Measurements from ENCODE around the gene MCC. TPM values are rescaled to one million over a fixed set of nuclear protein-coding genes. Genes with fewer than 3 reads are reported as not detected.

The MCC gene
- total RNA-seq, 1 experiment from 2014 or later: 7.6 TPM

GRCh38 chr5:113103330-113103729, 384.9 kb downstream of the MCC start:
- Histone ChIP-seq H3K9me3 (ENCODE audit: control insufficient read depth, low read depth, low read length) (no peaks in the 10 kb centered on the region), H3K23me2 (ENCODE audit: insufficient read length, low read depth, low read length, poor library complexity, severe bottlenecking) (no peaks in the 10 kb centered on the region), H4K20me1 (ENCODE audit: control insufficient read depth, insufficient read depth, insufficient read length) (no peaks in the 10 kb centered on the region), H3T11ph (ENCODE audit: low read length) (no peak overlapping the region), H3K18ac (ENCODE audit: insufficient read length, low read depth, low read length) (no peak overlapping the region), H3K4me1 (ENCODE audit: insufficient read depth, low read length) (no peaks in the 10 kb centered on the region), H2BK12ac (ENCODE audit: insufficient read length, low read depth, low read length) (no peak overlapping the region), H4K91ac (ENCODE audit: insufficient read length, low read depth, low read length) (no peak overlapping the region), H2BK120ac (ENCODE audit: low read depth, low read length, poor library complexity, severe bottlenecking) (no peak overlapping the region), H3K27ac (ENCODE audit: insufficient read length, low read depth, low read length) (no peak overlapping the region), H3K79me1 (ENCODE audit: insufficient read depth, low read depth, low read length, poor library complexity, severe bottlenecking) (no peaks in the 10 kb centered on the region), H2BK5ac (ENCODE audit: insufficient read length, low read length) (no peak overlapping the region), H3K4ac (ENCODE audit: low read depth, low read length) (no peak overlapping the region), H2AFZ (ENCODE audit: low read length) (no peak overlapping the region), H3K79me2 (ENCODE audit: insufficient read depth, low read length) (no peaks in the 10 kb centered on the region), H3K23ac (ENCODE audit: insufficient read length, low read depth, low read length) (no peak overlapping the region), H3K56ac (ENCODE audit: insufficient read length, low read depth, low read length) (no peak overlapping the region), H2BK15ac (ENCODE audit: low read depth, low read length) (no peak overlapping the region), H3K9ac (ENCODE audit: extremely low read depth, insufficient read length, low read length) (no peak overlapping the region), H3K27me3 (ENCODE audit: insufficient read depth, low read length) (no peaks in the 10 kb centered on the region), H4K5ac (ENCODE audit: insufficient read length, low read depth, low read length) (no peak overlapping the region), H2AK5ac (ENCODE audit: insufficient read length, low read length) (no peak overlapping the region), H2BK20ac (ENCODE audit: low read depth, low read length, poor library complexity, severe bottlenecking) (no peak overlapping the region), H3K4me2 (ENCODE audit: insufficient read depth, insufficient read length, low read length) (no peak overlapping the region), H3K14ac (ENCODE audit: insufficient read depth, low read length) (no peak overlapping the region), H4K8ac (replicated peaks; ENCODE audit: insufficient read length, low read depth, low read length) (no peak overlapping the region)
- Mint-ChIP-seq H3K4me3 (no peak overlapping the region), H3K9me3 (no peaks in the 10 kb centered on the region), H3K27me3 (ENCODE audit: low read depth) (no peaks in the 10 kb centered on the region), H3K4me1 (no peaks in the 10 kb centered on the region), H3K36me3 (ENCODE audit: insufficient read depth in 1 of 3, low read depth in 3 of 3) (peaks cover 0 to 5% (median 2%) of the 10 kb centered on the region in 3 experiments; a peak in 3 of 7 replicates), H3K27ac (no peak overlapping the region)
- no CpG with 5 or more reads among the region's 3 CpGs for WGBS (ENCODE audit: extremely low coverage, insufficient read length, low lambda C conversion rate)
- no peak for TF ChIP-seq CTCF (conservative IDR thresholded peaks at IDR 0.05)
- DNase-seq: no peak

Measured in H9 (cell line).